CD4-positive, alpha-beta T cell (primary cell): ENCODE measurements around the gene WBP1. TPM values are rescaled to one million over a fixed set of nuclear protein-coding genes. Genes with fewer than 3 reads are reported as not detected.

ENCODE experiments used
- total RNA-seq, 174 experiments: library from RNA in 2 of 174; stranded (reverse) in 2 of 174; gene quantifications; one replicate each; pipeline ENCODE4 v1.2.3 and lab custom pipeline; 2021 to 2026

Gene WBP1
- total RNA-seq, 2 experiments from 2014 or later = 79.1 to 80.5 TPM

Other genes with a start within 250 kb of the WBP1 start
- 10 to 100 TPM in 1 of 2 experiments, 1 to 10 TPM in 1; 7.8 to 10.4 TPM for gene SLC4A5, start 115.0 kb upstream of the WBP1 start, total RNA-seq
- gene DCTN1, start 78.1 kb upstream of the WBP1 start, total RNA-seq = 10 to 100 TPM; 51.4 to 60.7 TPM
- gene C2orf81, start 36.8 kb upstream of the WBP1 start, total RNA-seq = 1 to 10 TPM; 2.9 to 3.4 TPM
- gene WDR54, start 36.7 kb upstream of the WBP1 start, total RNA-seq = 10 to 100 TPM; 21.7 to 25.1 TPM
- under 1 TPM; 0.20 to 0.27 TPM for gene RTKN, start 16.5 kb upstream of the WBP1 start, total RNA-seq
- gene INO80B, start 3.4 kb upstream of the WBP1 start, total RNA-seq = 10 to 100 TPM; 41.3 to 41.8 TPM
- gene MOGS, start 6.9 kb downstream of the WBP1 start, total RNA-seq = 10 to 100 TPM; 47.6 to 48.6 TPM
- gene MRPL53, start 14.2 kb downstream of the WBP1 start, total RNA-seq = 10 to 100 TPM; 39.5 to 44.3 TPM
- 10 to 100 TPM; 10.2 to 12.4 TPM for gene CCDC142, start 24.6 kb downstream of the WBP1 start, total RNA-seq
- 10 to 100 TPM; 20.6 to 26.1 TPM for gene TTC31, start 24.6 kb downstream of the WBP1 start, total RNA-seq
- gene LBX2, start 41.2 kb downstream of the WBP1 start, total RNA-seq = not detected
- gene PCGF1, start 49.3 kb downstream of the WBP1 start, total RNA-seq = 10 to 100 TPM; 11.6 to 13.8 TPM
- under 1 TPM; 0.14 to 0.30 TPM for gene TLX2, start 56.0 kb downstream of the WBP1 start, total RNA-seq
- gene DQX1, start 67.8 kb downstream of the WBP1 start, total RNA-seq = under 1 TPM in 1 of 2 experiments, not detected in 1; 0.22 TPM
- 100 to 1,000 TPM; 162 to 170 TPM for gene AUP1, start 71.3 kb downstream of the WBP1 start, total RNA-seq
- gene HTRA2, start 71.5 kb downstream of the WBP1 start, total RNA-seq = 10 to 100 TPM; 15.3 to 16.0 TPM
- gene LOXL3, start 95.5 kb downstream of the WBP1 start, total RNA-seq = under 1 TPM in 1 of 2 experiments, not detected in 1; 0.25 TPM
- gene DOK1, start 96.3 kb downstream of the WBP1 start, total RNA-seq = 1 to 10 TPM; 3.4 to 6.0 TPM
- gene M1AP, start 189.9 kb downstream of the WBP1 start, total RNA-seq = not detected
- gene SEMA4F, start 195.8 kb downstream of the WBP1 start, total RNA-seq = 1 to 10 TPM; 6.8 to 7.3 TPM